SKM-1 treated with dmso at 0.1 percent for 144 hours (cell line): ENCODE results near the gene CEACAM6.
A peak's percentile ranks its signal among the peaks of the same experiment; 100 is the strongest.
"Not testable (repeated sequence)": the region's sequence is repeated elsewhere in the genome, so short reads cannot be mapped to it uniquely, and the experiment has no call there.

ENCODE experiments used
- DNase-seq: peaks from one replicate; lab custom pipeline; 2025; ENCODE audit not compliant: unreplicated experiment; lab: John Stamatoyannopoulos, UW

The CEACAM6 gene

DNA sequence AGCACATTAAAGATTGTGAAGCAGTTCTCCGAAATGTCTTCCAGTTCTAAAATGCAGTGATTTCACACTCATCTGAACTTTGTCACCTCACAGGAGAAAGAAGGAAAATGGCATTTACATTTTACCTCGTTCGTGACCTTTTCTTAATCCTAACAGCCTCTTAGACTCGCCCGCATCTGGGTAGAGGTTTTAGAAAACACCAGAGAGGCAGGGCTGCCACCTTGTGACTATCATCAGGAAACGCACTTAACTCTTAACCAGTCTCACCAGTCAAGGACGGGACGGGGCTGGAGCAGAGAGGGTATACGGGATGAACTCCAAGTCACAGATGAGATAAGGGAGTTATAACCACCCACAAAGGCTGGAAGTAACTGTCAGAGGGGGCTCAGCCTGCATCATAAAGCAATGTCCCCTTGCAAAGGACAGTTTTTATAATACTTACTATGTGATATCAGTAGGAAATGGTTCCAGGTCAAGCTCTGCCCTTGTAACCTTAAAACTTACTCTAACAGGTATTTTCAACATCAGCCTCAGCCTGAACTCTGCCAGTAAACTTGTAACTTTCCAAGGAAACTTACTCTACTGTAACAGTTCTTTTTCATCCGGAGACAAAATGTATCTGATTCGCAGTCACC, 8.6 kb upstream of the CEACAM6 start:
- peak; percentile 42 for DNase-seq

DNA sequence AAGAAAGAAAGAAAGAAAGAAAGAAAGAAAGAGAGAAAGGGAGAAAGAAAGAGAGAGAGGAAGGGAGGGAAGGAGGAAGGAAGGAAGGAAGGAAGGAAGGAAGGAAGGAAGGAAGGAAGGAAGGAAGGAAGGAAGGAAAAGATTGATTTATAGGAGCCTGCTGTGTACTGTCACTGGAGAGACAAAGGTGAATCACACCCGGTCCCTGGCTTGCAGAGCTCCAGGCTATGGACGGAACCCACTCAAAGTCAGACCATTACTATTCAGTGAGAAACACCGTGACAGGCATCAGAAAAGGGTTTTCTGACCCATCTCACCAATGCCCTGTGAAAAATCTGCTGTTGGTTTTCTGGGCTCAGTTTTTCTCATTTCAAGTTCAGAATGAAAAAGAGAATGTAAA, 7.3 kb upstream of the CEACAM6 start:
- no peak for DNase-seq

DNA sequence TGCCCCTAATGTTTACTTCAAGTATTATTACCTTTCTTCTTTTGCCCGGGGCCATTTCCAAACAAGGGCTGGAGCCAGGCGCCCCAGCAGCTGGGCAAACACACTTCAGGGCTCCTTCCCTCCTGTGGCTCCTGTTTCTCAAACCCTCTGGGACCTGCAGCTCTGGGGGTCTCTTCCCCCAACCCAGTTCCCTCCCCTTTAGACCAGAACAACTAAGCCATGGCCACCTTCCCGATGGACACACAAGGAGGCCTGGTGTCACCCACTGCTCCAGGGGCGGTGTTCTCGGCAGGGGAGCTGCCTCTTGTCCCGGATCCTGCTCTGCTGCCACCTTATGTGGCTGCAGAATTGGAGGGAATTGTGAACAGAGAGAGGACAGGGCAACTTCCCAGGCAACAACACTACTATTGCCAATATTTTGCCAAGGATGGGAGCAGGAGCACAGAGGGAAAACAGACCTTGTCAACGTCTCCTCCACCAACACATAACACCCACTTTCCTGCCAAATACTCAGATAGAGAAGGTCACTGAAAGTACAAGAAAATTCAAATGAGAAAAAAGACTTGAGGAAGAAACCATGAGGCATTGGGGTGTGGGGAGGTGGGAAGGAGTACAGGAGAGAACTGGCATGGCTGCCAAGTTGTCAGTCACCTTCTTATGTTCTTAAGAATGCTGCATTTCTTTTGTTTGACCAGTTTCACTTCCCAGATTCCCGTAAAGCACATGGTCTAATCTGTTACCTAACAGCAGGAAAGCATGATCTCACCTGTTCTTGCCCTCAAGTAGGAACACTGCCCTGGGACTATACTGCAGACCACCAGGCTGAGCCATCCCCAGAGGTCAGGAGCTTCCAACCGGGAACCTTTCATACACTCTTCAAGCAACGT, 4.8 kb upstream of the CEACAM6 start:
- not testable (repeated sequence) for DNase-seq

DNA sequence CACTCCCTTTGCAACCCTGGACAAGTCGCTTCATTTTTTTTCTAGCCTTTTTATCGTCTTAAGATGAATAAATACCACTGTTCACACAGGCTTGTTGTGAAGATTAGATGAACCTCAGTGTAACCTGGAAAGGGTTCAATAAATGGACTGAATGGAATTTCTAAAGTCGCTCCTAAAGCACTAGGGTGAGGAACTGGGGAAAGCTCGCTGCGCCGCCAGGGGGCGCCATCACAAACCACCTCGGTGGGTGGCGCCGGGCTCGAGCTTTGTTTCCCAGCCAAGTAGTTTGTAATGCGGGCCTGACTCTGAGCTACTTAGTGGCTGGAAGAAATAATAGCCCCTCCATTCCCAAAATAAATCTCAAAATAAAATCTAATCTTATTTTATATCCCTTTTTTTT, 2.2 kb upstream of the CEACAM6 start:
- no peak for DNase-seq

DNA sequence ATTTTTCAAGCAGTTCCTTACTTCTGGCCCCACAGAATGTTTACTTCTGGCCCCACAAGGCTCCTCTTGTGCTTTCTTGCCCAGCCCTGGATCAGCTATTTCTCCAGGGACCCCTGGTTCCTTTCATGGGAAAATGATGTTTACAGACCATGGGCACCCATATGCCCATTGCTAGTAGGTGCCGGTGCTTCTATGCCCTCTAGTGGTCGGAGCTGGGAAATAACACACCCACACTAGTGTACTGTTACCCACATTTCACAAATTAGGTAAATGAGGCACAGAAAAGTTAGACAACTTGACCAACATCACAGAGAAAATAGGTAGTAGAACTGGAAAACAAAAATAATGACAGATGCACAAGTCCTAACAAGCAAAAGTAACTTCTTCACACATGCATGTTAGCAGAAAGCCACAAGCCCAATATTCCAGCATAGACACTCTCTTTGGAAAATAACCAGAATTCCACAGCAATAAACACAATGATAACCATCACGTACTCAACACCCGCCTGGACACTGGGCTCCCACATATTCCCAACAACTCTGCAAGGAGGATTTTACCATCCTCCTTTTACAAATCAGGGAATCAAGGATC, 1.3 kb upstream of the CEACAM6 start:
- no peak for DNase-seq

DNA sequence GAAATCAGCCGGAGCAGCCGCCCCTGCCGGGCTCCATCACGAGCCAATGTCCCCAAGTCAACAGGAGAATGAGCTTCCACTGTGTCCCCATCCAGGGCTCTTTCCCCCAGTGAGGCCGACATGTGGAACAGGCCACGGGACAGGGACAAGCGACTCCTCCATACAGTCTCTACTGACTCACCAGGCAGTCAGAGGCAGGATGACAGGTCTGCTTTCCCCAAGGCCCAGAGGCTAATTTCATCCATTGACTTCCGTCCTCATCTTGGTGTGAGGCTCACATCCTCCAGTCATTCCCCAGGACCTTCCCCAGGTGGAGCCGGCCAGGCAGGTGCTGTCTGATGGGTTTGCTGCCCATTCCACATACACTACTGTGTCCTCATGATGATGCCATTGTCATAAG, 3.5 kb downstream of the CEACAM6 start:
- no peak for DNase-seq

DNA sequence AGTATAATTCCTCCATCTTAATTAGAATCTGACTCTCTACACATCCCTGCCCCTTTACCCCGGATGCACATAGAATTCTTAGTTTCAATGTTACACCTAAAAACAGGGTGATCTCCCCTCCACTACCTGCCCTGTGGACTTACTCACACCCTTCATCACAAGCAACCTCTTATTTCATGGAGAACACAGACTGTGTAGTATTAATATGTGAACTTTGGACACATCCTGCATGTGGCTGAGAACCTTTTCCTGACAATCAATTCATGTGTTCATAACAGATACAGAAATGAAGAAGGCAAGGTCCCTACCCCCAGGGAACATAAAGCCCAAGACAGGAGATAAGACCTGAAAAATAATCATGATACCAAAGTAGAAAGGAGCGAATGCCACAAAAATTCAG, 11.8 kb downstream of the CEACAM6 start:
- no peak for DNase-seq

DNA sequence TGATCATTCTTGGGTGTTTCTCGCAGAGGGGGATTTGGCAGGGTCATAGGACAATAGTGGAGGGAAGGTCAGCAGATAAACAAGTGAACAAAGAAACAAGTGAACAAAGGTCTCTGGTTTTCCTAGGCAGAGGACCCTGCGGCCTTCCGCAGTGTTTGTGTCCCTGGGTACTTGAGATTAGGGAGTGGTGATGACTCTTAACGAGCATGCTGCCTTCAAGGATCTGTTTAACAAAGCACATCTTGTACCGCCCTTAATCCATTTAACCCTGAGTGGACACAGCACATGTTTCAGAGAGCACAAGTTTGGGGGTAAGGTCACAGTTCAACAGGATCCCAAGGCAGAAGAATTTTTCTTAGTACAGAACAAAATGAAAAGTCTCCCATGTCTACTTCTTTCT, 12.8 kb downstream of the CEACAM6 start:
- DNase-seq = not testable (repeated sequence)

DNA sequence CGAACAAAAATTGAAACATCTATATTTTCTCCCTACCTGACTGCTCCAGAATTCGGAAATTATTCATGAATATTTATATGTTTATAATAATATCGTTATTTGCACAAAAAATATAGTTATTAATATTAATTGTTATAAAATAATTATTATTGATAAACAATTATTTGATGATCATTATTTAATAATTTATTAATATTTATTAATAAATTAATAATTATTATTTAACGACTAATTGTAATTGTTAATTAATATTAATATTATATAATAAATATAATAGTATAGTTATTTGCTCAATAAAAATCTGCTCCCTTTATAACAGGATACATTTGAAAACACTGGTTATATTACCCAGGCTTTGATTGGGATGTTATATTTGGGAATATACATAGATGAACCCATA, 14.3 kb downstream of the CEACAM6 start:
- no peak for DNase-seq

DNA sequence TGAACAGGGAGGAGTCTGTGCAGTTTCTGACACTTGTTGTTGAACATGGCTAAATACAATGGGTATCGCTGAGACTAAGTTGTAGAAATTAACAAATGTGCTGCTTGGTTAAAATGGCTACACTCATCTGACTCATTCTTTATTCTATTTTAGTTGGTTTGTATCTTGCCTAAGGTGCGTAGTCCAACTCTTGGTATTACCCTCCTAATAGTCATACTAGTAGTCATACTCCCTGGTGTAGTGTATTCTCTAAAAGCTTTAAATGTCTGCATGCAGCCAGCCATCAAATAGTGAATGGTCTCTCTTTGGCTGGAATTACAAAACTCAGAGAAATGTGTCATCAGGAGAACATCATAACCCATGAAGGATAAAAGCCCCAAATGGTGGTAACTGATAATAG, 16.1 kb downstream of the CEACAM6 start:
- no peak for DNase-seq

DNA sequence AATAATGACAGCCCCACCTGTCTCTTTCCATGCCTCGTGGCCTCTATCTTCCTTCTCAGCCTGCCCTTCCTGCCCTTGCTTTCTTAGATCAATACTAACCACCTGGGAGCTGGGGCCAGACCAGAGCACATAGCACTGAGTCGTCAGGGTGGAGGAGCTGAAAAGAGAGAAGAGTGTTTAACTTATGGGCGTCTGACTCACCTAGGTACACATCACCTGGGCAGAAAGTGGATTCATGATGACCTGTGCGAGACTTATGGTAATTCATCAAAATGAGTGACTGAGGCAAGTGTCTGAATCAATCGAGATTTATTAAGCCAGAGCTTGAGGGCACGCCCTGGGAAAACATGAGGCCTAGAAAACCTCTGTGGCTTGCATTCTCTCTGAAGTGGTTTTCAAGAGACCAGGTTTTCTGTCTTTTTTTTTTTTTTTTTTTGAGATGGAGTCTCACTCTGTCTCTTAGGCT, 19.2 kb downstream of the CEACAM6 start:
- DNase-seq = no peak

DNA sequence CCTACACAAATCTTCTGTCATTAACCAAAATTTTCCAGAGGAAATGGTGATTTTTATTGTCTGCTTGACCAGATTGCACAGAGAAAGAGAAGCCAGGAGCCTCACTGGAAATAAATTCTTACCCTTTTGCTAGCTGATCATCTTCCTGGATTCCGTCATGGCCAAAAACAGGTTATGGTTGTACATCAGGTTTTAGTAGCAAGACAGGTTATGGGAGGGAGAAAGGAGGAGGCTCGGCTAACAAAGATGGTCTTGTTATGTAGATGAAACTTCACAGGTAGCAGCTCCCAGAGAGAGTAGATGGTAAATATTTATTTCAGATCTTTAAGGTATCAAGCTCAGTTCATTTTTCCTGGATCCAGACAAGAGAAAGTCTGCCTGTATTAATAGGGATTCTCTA, 21.4 kb downstream of the CEACAM6 start:
- no peak for DNase-seq

DNA sequence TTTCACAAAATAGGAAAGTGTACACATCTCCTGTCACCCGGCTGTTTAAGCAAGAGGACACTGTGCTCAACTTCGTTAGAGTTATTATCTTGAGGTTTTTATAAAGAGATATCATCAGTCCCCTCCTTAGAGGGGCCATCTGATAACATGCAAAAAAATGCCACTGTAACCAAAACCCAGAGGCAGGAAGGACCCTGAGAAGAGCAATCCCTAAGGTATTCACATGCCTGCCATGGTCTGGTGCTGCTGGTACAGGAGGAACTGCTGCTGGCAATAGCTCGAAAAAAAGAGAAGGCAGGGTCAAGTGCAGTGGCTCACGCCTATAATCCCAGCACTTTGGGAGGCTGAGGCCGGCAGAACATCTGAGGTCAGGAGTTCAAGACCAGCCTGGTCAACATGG, 28.3 kb downstream of the CEACAM6 start:
- DNase-seq = no peak

DNA sequence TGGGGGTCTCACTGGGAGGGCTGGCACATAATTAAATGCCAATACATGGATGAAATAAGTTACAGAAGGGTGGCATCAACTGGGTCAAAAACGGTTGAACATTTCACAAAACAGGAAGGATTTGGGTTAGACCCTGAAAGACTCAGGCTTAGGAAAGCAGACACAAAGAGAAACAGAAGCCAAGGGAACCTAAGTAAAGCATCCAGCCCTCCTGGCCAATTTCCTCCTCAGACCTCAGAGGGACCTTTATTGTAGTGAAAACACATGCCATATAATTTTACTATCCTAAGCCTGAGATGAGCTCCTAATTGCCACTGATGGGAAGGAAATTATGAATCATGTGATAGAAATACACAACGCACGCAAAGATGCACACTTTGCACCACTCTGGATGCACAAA, 29.0 kb downstream of the CEACAM6 start:
- DNase-seq = peak; percentile 8

DNA sequence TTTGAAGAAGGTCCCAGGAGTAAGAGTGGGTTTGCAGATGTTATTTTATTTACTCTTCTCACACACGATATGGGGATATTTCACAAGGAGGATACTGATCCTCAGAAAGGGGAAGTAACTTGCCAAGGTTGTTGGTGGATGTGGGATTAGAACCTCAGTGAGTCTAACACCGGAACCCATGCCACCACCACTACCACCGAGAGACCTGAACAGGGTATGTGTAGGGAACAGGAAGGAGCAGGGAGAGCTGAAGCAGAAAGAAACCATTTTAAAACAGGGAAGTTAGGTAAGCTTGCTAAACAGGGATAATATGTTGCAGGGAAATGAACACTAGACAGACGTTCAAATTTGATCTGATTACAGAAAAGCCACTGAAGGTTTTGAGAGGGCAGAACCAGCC, 29.4 kb downstream of the CEACAM6 start:
- peak; percentile 79 for DNase-seq

DNA sequence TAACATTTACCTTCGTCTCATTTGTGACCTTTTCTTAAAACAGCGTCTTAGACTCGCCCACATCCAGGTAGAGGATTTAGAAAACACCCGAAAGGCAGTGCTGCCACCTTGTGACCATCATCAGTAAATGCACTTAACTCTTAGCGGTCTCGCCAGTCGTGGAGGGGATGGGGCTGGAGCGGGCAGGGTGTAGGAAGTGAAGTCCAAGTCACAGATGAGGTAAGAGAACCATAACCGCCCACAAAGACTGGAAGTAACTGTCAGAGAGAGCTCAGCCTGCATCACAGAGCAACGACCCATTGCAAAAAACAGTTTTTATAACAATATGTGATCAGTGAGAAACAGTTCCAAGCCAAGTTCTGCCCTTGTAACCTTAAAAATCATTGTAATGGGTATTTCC, 30.3 kb downstream of the CEACAM6 start:
- peak; percentile 79 for DNase-seq

DNA sequence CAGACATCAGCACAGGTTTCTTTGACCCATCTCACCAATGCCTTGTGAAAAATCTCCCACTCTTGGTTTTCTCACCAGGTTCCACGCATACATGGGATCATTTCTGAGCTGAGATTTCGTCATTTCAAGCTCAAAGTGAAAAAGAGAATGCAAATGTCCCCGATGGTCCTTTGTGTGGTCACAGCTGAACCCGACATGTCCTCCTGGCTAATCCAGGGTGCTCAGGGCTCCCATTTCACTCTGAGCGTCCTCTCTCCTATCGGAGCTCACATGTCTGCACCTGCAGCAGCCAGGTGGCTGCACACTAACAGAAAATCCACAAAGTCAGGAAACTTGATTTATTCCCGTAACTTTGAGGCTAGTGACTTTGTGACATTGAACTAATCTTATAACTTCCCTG, 31.7 kb downstream of the CEACAM6 start:
- no peak for DNase-seq

DNA sequence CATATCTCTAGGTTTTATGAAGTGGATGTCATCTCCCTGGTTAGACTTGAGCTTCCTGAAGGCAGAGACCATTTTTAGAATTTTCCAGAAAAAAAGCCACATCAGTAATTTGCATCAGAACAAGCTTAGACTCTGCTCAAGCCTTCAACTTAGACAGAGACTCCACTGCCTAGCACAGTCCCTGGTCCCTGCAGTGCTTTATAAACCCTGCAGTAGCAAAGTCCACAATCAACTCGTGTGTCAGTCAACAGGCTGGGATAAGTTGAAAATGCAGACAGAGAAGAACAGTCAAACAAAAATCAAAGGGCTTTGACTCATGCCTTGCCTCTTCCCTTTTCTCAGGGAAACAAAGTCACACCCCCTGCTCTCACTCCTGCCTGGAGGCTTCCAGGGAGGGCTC, 33.2 kb downstream of the CEACAM6 start:
- not testable (repeated sequence) for DNase-seq

DNA sequence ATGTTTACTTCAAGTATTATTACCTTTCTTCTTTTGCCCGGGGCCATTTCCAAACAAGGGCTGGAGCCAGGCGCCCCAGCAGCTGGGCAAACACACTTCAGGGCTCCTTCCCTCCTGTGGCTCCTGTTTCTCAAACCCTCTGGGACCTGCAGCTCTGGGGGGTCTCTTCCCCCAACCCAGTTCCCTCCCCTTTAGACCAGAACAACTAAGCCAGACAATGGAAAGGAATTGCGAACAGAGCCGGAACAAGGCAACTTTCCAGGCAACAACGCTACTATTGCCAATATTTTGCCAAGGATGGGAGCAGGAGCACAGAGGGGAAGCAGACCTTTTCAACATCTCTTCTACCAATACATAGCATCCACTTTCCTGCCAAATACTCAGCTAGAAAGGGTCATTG, 33.7 kb downstream of the CEACAM6 start:
- not testable (repeated sequence) for DNase-seq

DNA sequence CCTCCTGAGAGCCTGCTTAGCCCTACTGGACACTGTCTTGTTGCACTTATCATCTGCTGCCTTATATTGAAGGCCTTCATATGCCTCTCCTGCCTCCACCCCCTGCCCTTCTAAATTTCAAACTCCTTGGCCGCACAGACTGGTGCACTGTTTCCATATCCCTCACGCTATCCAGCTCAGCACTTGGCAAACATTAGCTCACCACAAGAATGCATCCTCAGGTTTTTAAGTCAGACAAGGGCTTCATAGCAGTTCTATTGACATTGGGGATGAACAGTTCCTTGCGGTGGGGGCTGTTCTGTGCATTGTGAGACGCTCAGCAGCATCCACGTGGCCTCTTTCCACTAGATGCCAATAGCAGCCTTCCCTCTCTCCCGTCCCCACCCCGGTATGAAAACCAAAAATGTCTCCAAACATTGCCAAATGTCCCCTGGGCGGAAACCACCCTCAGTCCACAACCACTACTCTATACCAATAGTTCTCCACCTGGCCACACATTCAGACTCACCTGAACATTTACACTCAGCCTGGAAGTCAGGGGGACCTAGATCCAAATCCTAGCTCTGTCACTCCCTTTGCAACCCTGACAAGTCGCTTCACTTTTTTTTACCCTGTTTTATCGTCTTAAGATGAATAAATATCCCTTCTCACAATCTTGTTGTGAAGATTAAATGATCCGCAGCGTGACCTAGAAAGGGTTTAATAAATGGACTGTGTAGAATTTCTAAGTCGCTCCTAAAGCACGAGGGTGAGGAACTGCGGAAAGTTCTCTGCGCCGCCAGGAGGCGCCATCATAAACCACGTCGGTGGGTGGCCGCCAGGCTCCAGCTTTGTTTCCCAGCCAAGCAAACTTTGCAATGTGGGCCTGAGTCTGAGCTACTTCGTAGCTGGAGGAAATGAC, 37.4 kb downstream of the CEACAM6 start:
- DNase-seq = no peak

DNA sequence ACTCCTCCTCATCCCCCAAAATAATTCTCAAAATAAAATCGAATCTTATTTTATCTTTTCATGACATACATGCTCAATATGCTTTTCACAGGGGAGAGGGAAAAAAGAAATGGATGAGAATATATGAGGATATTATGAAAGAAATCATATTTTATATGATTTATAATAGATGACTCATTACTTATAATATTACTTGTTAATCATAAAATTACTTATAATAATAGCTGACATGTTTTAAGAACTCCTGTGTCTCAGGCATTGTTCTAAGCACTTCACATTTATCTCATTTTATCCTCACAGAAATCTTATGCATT, 38.0 kb downstream of the CEACAM6 start:
- no peak for DNase-seq
